Measurements from ENCODE around the gene FAT3.

GRCh38 chr11:92180664-92181251, 43.9 kb upstream of the FAT3 start:
- TF ChIP-seq TAF1 (IDR thresholded peaks at IDR 0.05; ENCODE audit: borderline replicate concordance, insufficient read depth, low read length), result no peak
- TF ChIP-seq POLR2AphosphoS5 (IDR thresholded peaks at IDR 0.05; ENCODE audit: low read depth, low read length), result no peak
- no peak for TF ChIP-seq SIN3A (IDR thresholded peaks at IDR 0.05; ENCODE audit: borderline replicate concordance, insufficient read depth, low read length)
- no peak for TF ChIP-seq REST (IDR thresholded peaks at IDR 0.05; ENCODE audit: insufficient read depth in 1 of 2, low read depth in 2 of 2, low read length in 2 of 2)
- TF ChIP-seq FOXP2 (optimal IDR thresholded peaks at IDR 0.05; ENCODE audit: borderline replicate concordance, extremely low read depth, extremely low read length, insufficient read depth), result no peak

Data from PFSK-1 (cell line).